Liver (tissue), 9 donors: ENCODE measurements around the gene C11orf98. TPM values are rescaled to one million over a fixed set of nuclear protein-coding genes. Genes with fewer than 3 reads are reported as not detected.

ENCODE experiments used
- DNase-seq: peaks from one replicate; pipeline ENCODE4 v3.0.0-alpha.2; 2017; ENCODE audit warnings: low spot score
- H3K27ac ChIP-seq, 2 donors: one replicate each; pipeline ENCODE4 v1.7.0; 2013; ENCODE audit warnings: inconsistent platforms in 2 of 2, low read length in 2 of 2, control low read depth in 1 of 2, low read depth in 1 of 2, mild to moderate bottlenecking in 1 of 2
- H3K27me3 ChIP-seq, 4 donors: one replicate each; pipeline versions ENCODE4 v1.6.1 to v1.7.0; 2013; ENCODE audit warnings: low read length in 3 of 4, inconsistent platforms in 1 of 4, mild to moderate bottlenecking in 1 of 4, moderate library complexity in 1 of 4; ENCODE audit not compliant: control insufficient read depth in 4 of 4, insufficient read depth in 4 of 4
- H3K36me3 ChIP-seq, 4 donors: one replicate each; pipeline versions ENCODE4 v1.6.1 to v1.7.0; 2013; ENCODE audit warnings: low read length in 3 of 4, mild to moderate bottlenecking in 3 of 4, low read depth in 1 of 4, moderate library complexity in 1 of 4; ENCODE audit not compliant: control insufficient read depth in 4 of 4, insufficient read depth in 3 of 4
- H3K4me1 ChIP-seq, 4 donors: one replicate each; pipeline versions ENCODE4 v1.6.1 to v1.7.0; 2013; ENCODE audit warnings: low read length in 3 of 4, mild to moderate bottlenecking in 3 of 4, moderate library complexity in 1 of 4; ENCODE audit not compliant: control insufficient read depth in 4 of 4, insufficient read depth in 4 of 4
- H3K4me3 ChIP-seq, 3 donors: one replicate each; pipeline versions ENCODE4 v1.6.1 to v1.7.0; 2013; ENCODE audit warnings: low read length in 3 of 3, control low read depth in 1 of 3, low read depth in 1 of 3, mild to moderate bottlenecking in 1 of 3
- H3K9ac ChIP-seq, 2 donors: one replicate each; pipeline ENCODE4 v1.7.0; 2013; ENCODE audit warnings: low read length in 2 of 2, mild to moderate bottlenecking in 2 of 2, moderate library complexity in 2 of 2, control low read depth in 1 of 2, low read depth in 1 of 2
- H3K9me3 ChIP-seq, 4 donors: one replicate each; pipeline versions ENCODE4 v1.6.1 to v1.7.0; 2013; ENCODE audit warnings: low read length in 3 of 4; ENCODE audit not compliant: control insufficient read depth in 4 of 4
- ATF3 ChIP-seq: IDR thresholded peaks from 2 replicates; pipeline ENCODE4 v1.6.1; 2016; ENCODE audit warnings: antibody characterized with exemption
- CTCF ChIP-seq: fragments of 150-350 bp; IDR thresholded peaks from 2 replicates; pipeline ENCODE4 v1.5.1; 2017; ENCODE audit warnings: improper control_type of control experiment, low read depth, low read length; ENCODE audit not compliant: missing input control
- EGR1 ChIP-seq, 2 donors: IDR thresholded peaks; 2 replicates each; pipeline ENCODE4 v1.6.1; 2016 to 2018; ENCODE audit warnings: antibody characterized with exemption in 2 of 2, low read depth in 2 of 2
- FOXA1 ChIP-seq: IDR thresholded peaks from 2 replicates; pipeline ENCODE4 v1.6.1; 2016; ENCODE audit warnings: antibody characterized with exemption
- FOXA2 ChIP-seq: IDR thresholded peaks from 2 replicates; pipeline ENCODE4 v1.6.1; 2016; ENCODE audit warnings: antibody characterized with exemption
- GABPA ChIP-seq, 2 donors: IDR thresholded peaks in 1 of 2; conservative IDR thresholded peaks in 1 of 2; 2 replicates each; pipeline ENCODE4 v1.6.1; 2016; ENCODE audit warnings: antibody characterized with exemption in 2 of 2, mild to moderate bottlenecking in 1 of 2, moderate library complexity in 1 of 2
- HNF4A ChIP-seq, 2 donors: conservative IDR thresholded peaks; 2 replicates each; pipeline ENCODE4 v1.6.1; 2016; ENCODE audit warnings: antibody characterized with exemption in 2 of 2, mild to moderate bottlenecking in 2 of 2
- HNF4G ChIP-seq: IDR thresholded peaks from 2 replicates; pipeline ENCODE4 v1.6.1; 2016; ENCODE audit warnings: antibody characterized with exemption
- JUND ChIP-seq, 2 donors: IDR thresholded peaks; 2 replicates each; pipeline ENCODE4 v1.6.1; 2016; ENCODE audit warnings: antibody characterized with exemption in 2 of 2
- MAX ChIP-seq: IDR thresholded peaks from 2 replicates; pipeline ENCODE4 v1.6.1; 2016; ENCODE audit warnings: antibody characterized with exemption
- NR2F2 ChIP-seq: IDR thresholded peaks from 2 replicates; pipeline ENCODE4 v1.6.1; 2016; ENCODE audit warnings: antibody characterized with exemption
- RAD21 ChIP-seq, 2 donors: IDR thresholded peaks; 2 replicates each; pipeline ENCODE4 v1.6.1; 2016; ENCODE audit warnings: antibody characterized with exemption in 2 of 2, mild to moderate bottlenecking in 2 of 2
- REST ChIP-seq: IDR thresholded peaks from 2 replicates; pipeline ENCODE4 v1.6.1; 2016; ENCODE audit warnings: antibody characterized with exemption, mild to moderate bottlenecking
- RXRA ChIP-seq, 2 donors: IDR thresholded peaks; 2 replicates each; pipeline ENCODE4 v1.6.1; 2017 to 2018; ENCODE audit warnings: antibody characterized with exemption in 2 of 2, mild to moderate bottlenecking in 1 of 2
- SP1 ChIP-seq: IDR thresholded peaks from 2 replicates; pipeline ENCODE4 v1.6.1; 2018; ENCODE audit warnings: antibody characterized with exemption, mild to moderate bottlenecking
- TAF1 ChIP-seq: conservative IDR thresholded peaks from 2 replicates; pipeline ENCODE4 v1.6.1; 2016; ENCODE audit warnings: antibody characterized with exemption, mild to moderate bottlenecking
- YY1 ChIP-seq: IDR thresholded peaks from 2 replicates; pipeline ENCODE4 v1.6.1; 2016; ENCODE audit warnings: antibody characterized with exemption, mild to moderate bottlenecking
- ZBTB33 ChIP-seq: IDR thresholded peaks from 2 replicates; pipeline ENCODE4 v1.6.1; 2016; ENCODE audit warnings: antibody characterized with exemption
- WGBS: extraction: QIAGEN DNeasy Blood & Tissue Kit; methylation state at CpG from one replicate; pipeline ENCODE4 v1.1.7; 2013; 5-methylcytosine and 5-hydroxymethylcytosine counted together
- polyA plus RNA-seq, 2 donors: library from polyadenylated mRNA; stranded (reverse) in 1 of 2; unstranded in 1 of 2; fragments of 200-250 nt in 1 of 2; fragments of >200 nt in 1 of 2; fragmentation: Nextera tagmentation in 1 of 2; extraction: Ambion mirVana in 1 of 2; gene quantifications; one replicate each; pipeline versions ENCODE4 v1.2.1 to v1.2.3, GENCODE V29; 2013 to 2015
- total RNA-seq, 2 donors: library from RNA; depleted of rRNA; stranded (reverse); fragments of >200 nt; gene quantifications; one replicate each; pipeline ENCODE4 v1.2.3, GENCODE V29; 2014
- donor health status: healthy.
- donor health status: healthy.
- donor health status: healthy.
- donor health status: healthy.
- donor health status: healthy.

C11orf98 gene
- total and polyA plus RNA-seq, 4 donors: 16.5 to 49.9 (median 30.7) TPM

GRCh38 chr11:62649486-62649885, 15.5 kb downstream of the C11orf98 start:
- H3K4me3 ChIP-seq: no peak overlapping the region
- no peak for TF ChIP-seq SP1
- TF ChIP-seq RAD21 (IDR thresholded peaks at IDR 0.05): no peak
- TF ChIP-seq REST: no peak
- no peak for TF ChIP-seq CTCF
- TF ChIP-seq ZBTB33: no peak
- no peak for TF ChIP-seq GABPA (IDR thresholded peaks at IDR 0.05 in 1 of 2, conservative IDR thresholded peaks at IDR 0.05 in 1 of 2)
- no peak for TF ChIP-seq ATF3
- TF ChIP-seq RXRA (IDR thresholded peaks at IDR 0.05): no peak
- TF ChIP-seq HNF4A (conservative IDR thresholded peaks at IDR 0.05): no peak
- TF ChIP-seq HNF4G: no peak
- TF ChIP-seq JUND (IDR thresholded peaks at IDR 0.05): no peak
- no peak for TF ChIP-seq EGR1 (IDR thresholded peaks at IDR 0.05; ENCODE audit: low read depth in 2 of 2)
- no peak for TF ChIP-seq YY1
- no peak for TF ChIP-seq FOXA1
- TF ChIP-seq NR2F2: no peak
- TF ChIP-seq TAF1: no peak
- H3K4me1 ChIP-seq: peaks cover 6 to 39% (median 37%) of the 10 kb centered on the region in 4 donors
- no peak for DNase-seq
- WGBS: 88% methylated on average over 11 of the region's 11 CpGs
- peaks cover 0 to 12% (median 4%) of the 10 kb centered on the region in 4 donors for H3K36me3 ChIP-seq
- H3K27me3 ChIP-seq: no peaks in the 10 kb centered on the region
- no peaks in the 10 kb centered on the region for H3K9me3 ChIP-seq
- no peak overlapping the region for H3K9ac ChIP-seq
- no peak overlapping the region for H3K27ac ChIP-seq

GRCh38 chr11:62648967-62649364, 16.0 kb downstream of the C11orf98 start:
- H3K4me1 ChIP-seq: peaks cover 6 to 44% (median 38%) of the 10 kb centered on the region in 4 donors
- peaks cover 0 to 12% (median 4%) of the 10 kb centered on the region in 4 donors for H3K36me3 ChIP-seq
- WGBS: 93% methylated on average over 11 of the region's 11 CpGs
- no peak overlapping the region for H3K4me3 ChIP-seq
- no peak for DNase-seq
- no peak overlapping the region for H3K27ac ChIP-seq
- no peaks in the 10 kb centered on the region for H3K9me3 ChIP-seq
- no peaks in the 10 kb centered on the region for H3K27me3 ChIP-seq
- no peak overlapping the region for H3K9ac ChIP-seq
- no peak for TF ChIP-seq MAX
- TF ChIP-seq ZBTB33: no peak
- TF ChIP-seq SP1: no peak
- TF ChIP-seq ATF3: no peak
- TF ChIP-seq TAF1: no peak
- no peak for TF ChIP-seq EGR1 (IDR thresholded peaks at IDR 0.05; ENCODE audit: low read depth in 2 of 2)
- no peak for TF ChIP-seq JUND (IDR thresholded peaks at IDR 0.05)
- no peak for TF ChIP-seq REST
- TF ChIP-seq RXRA (IDR thresholded peaks at IDR 0.05): no peak
- no peak for TF ChIP-seq FOXA2
- no peak for TF ChIP-seq HNF4A (conservative IDR thresholded peaks at IDR 0.05)
- TF ChIP-seq HNF4G: no peak
